Stimulated activated CD8-positive, alpha-beta memory T cell treated with anti-CD3 and anti-CD28 coated beads, Interleukin-4, amount 100 ng/mL, for 4 hours (primary cell): ENCODE results near the gene MMUT.
"Not testable (repeated sequence)": the region's sequence is repeated elsewhere in the genome, so short reads cannot be mapped to it uniquely, and the experiment has no call there.

Source experiments
- DNase-seq, 2 donors: peaks; one replicate each; pipeline ENCODE4 v3.0.0-alpha.2; 2020; ENCODE audit warnings: low read depth in 2 of 2, low spot score in 1 of 2

The MMUT gene

DNA sequence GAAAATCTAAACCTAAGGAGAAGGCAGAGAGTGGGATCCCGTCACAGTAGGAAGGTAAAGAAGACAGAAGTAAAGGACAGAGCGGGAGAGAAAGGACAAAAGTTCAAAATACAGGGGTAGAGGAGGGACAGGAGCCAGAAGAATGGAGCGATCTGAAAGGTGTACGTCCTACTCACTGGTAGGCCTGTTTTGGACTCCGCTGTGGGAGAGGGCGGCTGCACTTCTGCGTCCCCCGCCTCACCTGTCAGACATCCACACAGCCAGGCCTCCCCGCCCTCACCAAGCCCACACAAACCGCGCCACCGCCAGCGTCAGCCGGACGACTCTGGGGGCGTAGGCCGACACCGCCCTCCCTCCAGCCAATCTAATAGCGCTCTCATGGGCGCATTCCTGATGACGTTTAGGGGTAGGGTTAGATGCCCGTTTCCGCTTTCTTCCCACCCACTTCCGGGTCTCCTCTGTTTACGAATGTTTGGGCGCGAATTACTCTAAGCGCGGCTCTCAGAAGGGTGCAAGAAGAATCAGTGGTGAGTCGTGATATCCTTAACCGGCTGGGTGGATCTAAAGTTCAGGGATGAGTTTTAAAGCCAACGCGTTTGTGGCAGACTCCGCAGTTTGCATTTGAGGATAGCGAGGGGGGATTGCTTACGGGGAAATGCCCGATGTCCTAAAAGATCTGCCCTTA is at the start of gene MMUT, which contains the start of gene CENPQ:
Gene MMUT (minus strand): TSS at position 327 of the 685 bp plus-strand sequence. CDS start 3,787 bp downstream, outside the sequence.
Gene CENPQ (plus strand): TSS at position 444 of the 685 bp plus-strand sequence. CDS start 6,807 bp downstream, outside the sequence.
- peak; percentile 77 to 83 for DNase-seq

GRCh38 chr6:49509342-49509741 is 46.3 kb upstream of the MMUT start:
- DNase-seq: no peak

DNA sequence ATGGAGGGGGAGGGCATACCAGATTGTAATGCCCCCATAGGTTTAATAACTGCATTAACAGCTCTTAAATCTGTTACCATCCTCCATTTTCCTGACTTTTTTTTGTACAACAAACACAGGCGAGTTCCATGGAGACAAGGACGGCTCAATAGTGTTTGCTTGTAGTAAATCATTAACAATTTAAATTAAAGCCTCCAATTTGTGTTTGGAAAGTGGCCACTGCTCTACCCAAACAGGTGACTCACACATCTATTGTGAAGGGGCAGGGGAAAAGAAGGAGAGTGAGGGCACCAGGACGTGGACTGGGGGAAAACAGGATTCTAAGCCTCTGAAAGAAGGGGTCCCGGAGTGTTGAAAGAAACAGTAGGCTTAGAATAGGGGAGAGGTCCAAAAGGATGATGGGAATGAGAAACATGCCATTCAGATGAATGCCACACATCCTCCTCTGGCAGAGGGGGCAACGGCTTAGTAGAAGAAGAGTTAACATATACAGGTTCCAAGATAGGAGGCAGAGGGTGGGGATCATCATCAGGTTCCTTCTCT is 43.6 kb upstream of the MMUT start:
- DNase-seq: no peak

DNA sequence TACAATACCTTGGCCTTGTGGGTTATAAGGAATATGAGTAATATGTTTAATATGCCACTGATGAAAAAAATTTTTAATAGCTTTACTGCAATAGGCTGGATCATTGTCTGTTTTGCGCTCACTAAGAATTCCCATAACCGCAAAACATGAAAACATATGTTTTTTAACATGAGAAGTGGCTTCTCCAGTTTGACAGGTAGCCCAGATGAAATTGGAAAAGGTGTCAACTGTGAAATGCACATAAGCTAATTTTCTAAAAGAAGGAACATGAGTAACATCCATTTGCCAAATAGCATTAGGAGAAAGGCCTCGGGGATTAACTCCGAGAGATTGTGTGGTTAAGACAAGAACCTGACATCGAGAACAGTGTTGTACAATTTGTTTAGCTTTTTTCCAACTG is 41.6 kb upstream of the MMUT start:
- no peak for DNase-seq

- DNase-seq: no peak
Measured at GRCh38 chr6:49499623-49500022, 36.6 kb upstream of the MMUT start, which contains the start of gene GLYATL3. Gene GLYATL3, plus strand, starts transcription at chr6:49499923. Its CDS starts 12,068 bp downstream, at chr6:49511991.

- no peak for DNase-seq
Measured at GRCh38 chr6:49499126-49499525, 36.1 kb upstream of the MMUT start.

DNA sequence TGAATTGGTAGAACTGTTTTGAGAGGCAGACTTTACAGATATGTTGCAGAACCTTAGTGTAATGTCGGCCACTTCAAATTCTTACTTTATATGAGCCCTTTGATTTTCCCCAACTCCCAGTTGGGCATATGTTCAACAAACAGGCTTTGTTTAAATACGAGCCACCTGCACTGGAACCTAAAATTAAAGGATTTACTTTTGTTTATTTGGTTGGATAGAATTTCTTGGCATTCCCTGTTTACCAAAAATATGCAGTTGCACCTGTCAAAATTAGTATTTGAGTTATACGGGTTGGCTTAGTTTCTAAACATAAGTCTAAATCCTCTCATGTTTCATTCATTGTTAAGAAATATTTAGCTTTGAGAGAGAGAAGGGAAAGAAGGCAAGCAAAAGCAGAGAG is 34.3 kb upstream of the MMUT start:
- no peak for DNase-seq

GRCh38 chr6:49490633-49491032 is 27.6 kb upstream of the MMUT start:
- no peak for DNase-seq

GRCh38 chr6:49483380-49483779 is 20.3 kb upstream of the MMUT start:
- DNase-seq: not testable (repeated sequence)

GRCh38 chr6:49481846-49482245 is 18.8 kb upstream of the MMUT start:
- DNase-seq: not testable (repeated sequence)

DNA sequence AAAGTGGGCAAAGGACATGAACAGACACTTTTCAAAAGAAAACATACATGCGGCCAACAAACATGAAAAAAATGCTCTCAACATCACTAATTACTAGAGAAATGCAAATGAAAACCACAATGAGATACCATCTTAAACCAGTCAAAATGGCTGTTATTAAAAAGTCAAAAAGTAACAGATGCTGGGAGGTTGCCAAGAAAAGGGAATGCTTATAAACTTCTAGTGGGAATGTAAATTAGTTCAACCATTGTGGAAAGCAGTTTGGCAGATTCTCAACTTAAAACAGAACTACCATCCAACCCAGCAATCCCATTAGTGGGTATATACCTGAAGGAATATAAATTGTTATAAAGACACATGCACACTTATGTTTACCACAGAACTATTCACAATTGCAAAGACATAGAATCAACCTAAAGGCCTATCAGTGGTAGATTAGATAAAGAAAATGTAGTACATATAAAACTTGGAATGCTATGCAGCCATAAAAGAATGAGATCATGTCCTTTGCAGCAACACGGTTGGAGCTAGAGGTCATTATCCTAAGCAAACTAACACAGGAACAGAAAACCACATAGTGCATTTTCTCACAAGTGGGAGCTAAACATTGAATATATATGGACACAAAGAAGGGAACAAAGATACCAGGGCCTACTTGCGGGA is 16.4 kb upstream of the MMUT start:
- DNase-seq: no peak

- not testable (repeated sequence) for DNase-seq
Measured at GRCh38 chr6:49476564-49476963, 13.5 kb upstream of the MMUT start.

- no peak for DNase-seq
Measured at GRCh38 chr6:49468042-49468441, 5.0 kb upstream of the MMUT start.

- no peak for DNase-seq
Measured at GRCh38 chr6:49464691-49465090, 1.6 kb upstream of the MMUT start.

- no peak for DNase-seq
Measured at GRCh38 chr6:49463612-49463967, 537 bp upstream of the MMUT start.

- DNase-seq: no peak
Measured at GRCh38 chr6:49462599-49462926, 490 bp downstream of the MMUT start.

- DNase-seq: no peak
Measured at GRCh38 chr6:49462071-49462470, 982 bp downstream of the MMUT start.

DNA sequence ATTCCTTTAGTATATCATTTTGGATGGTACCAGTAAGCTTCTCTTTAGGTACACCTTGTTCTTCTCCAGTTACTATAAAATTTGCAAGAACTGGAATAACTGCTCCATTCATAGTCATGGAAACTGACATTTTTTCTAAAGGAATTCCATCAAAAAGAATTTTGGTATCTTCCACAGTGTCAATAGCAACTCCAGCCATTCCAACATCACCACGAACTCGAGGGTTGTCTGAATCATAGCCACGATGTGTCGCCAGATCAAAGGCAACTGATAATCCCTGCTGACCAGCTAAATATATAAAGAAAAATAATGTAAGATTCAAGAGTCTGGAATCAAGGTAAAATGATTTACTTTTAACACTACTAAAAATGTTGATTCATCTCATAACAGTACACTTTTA is 5.3 kb downstream of the MMUT start:
- no peak for DNase-seq

GRCh38 chr6:49454787-49455709 is 8.0 kb downstream of the MMUT start:
- DNase-seq: no peak

GRCh38 chr6:49453221-49453620 is 9.8 kb downstream of the MMUT start:
- no peak for DNase-seq

- DNase-seq: no peak
Measured at GRCh38 chr6:49430866-49431265, 32.2 kb downstream of the MMUT start.
